H54 (cell line): Measurements from ENCODE around the gene VAV2.

Experiments used
- DNase-seq: peaks from one replicate; pipeline ENCODE4 v3.0.0; 2011; ENCODE audit warnings: low spot score, mixed read lengths; ENCODE audit not compliant: insufficient read length
- FAIRE-seq: peaks from 3 replicates; lab custom pipeline; 2011; peaks lifted over from hg19 to GRCh38; lab: Jason Lieb, UNC
- POLR2A ChIP-seq: IDR thresholded peaks from 2 replicates; pipeline ENCODE4 v1.6.1; 2011; ENCODE audit warnings: low read depth, mild to moderate bottlenecking, low read length

Gene VAV2

GRCh38 chr9:133843751-133844397 lies 148.2 kb downstream of the VAV2 start:
- TF ChIP-seq POLR2A = no peak
- no peak for FAIRE-seq
- no peak for DNase-seq

DNA sequence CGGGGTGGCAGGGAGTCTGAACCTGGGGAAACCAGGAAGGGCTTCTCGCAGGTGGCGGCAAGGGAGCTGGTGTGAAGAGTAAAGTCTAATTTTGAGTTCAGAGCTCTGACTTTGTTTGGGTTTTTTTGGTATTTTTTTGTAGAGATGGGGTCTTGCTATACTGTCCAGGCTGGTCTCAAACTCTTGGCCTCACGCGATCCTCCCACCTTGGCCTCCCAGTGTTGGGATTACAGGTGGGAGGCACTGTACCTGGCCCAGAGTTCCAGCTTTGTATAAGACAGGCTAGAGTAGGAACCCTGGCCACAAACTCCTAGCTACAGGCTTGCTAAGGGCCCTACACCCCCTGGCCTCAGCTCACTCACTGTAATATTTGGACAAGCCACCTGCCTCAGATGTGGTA lies 148.9 kb downstream of the VAV2 start:
- no peak for DNase-seq
- no peak for TF ChIP-seq POLR2A
- no peak for FAIRE-seq

- TF ChIP-seq POLR2A = no peak
- FAIRE-seq (no peak), DNase-seq (no peak)
Measured at GRCh38 chr9:133842721-133843227, 149.3 kb downstream of the VAV2 start.

- TF ChIP-seq POLR2A = no peak
- FAIRE-seq = no peak
- no peak for DNase-seq
Measured at GRCh38 chr9:133842174-133842573, 149.9 kb downstream of the VAV2 start.

- FAIRE-seq = no peak
Measured at GRCh38 chr9:133841167-133841812, 150.8 kb downstream of the VAV2 start.

DNA sequence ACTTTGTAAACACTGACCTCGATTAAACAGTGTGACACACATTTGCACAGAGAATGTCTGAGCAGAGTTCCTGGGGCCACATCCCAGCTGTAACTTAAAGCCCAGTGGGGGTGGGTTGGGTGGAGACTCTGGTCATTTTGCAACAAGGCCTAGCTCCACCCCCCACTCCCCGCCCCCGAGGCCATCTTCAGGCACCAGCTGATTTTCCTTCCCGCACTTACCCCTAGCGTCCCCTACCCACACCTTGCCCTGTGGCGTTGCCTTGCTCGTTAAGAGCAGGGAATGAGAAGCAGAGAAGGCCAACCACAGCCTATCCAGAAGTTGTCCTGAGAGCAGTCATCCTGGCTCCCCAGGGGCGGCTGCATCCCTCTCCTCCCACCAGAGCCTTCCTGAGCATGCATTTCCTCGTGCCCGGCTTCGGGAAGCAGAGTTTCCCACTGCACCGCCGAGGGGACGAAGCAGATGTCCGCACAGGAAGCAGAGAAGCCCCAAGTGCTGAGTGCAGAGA lies 152.2 kb downstream of the VAV2 start:
- no peak for TF ChIP-seq POLR2A
- DNase-seq (no peak), FAIRE-seq (no peak)

More at GRCh38 chr9:133841167-133841812, 150.8 kb downstream of the VAV2 start:
- no peak for TF ChIP-seq POLR2A
- DNase-seq = no peak

DNA sequence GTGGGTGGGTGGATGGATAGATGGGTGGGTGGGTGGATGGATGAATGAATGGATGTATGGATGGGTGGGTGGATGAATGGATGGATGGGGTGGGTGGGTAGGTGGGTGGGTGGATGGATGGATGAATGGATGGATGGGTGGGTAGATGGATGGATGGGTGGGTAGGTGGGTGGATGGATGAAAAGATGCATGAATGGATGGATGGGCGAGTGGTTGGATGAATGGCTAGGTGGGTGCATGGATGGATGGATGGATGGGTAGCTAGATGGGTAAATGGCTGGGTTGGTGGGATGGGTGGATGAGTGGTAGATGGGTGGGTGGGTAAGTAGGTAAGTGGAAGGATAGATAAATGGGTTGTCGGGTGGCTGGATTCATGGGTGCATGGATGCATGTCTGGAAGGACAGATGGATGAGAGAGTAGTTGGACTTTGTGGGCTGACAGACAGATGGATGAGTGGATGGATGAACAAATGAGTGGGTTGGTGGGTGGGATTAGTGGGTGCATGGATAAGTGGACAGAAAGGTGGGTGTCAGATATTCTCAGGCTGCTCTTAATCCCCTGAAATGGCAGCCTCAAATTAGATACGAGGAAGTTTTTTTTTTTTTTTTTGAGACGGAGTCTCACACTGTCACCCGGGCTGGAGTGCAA lies 153.1 kb downstream of the VAV2 start:
- FAIRE-seq = no peak
- DNase-seq = no peak
- TF ChIP-seq POLR2A = no peak

DNA sequence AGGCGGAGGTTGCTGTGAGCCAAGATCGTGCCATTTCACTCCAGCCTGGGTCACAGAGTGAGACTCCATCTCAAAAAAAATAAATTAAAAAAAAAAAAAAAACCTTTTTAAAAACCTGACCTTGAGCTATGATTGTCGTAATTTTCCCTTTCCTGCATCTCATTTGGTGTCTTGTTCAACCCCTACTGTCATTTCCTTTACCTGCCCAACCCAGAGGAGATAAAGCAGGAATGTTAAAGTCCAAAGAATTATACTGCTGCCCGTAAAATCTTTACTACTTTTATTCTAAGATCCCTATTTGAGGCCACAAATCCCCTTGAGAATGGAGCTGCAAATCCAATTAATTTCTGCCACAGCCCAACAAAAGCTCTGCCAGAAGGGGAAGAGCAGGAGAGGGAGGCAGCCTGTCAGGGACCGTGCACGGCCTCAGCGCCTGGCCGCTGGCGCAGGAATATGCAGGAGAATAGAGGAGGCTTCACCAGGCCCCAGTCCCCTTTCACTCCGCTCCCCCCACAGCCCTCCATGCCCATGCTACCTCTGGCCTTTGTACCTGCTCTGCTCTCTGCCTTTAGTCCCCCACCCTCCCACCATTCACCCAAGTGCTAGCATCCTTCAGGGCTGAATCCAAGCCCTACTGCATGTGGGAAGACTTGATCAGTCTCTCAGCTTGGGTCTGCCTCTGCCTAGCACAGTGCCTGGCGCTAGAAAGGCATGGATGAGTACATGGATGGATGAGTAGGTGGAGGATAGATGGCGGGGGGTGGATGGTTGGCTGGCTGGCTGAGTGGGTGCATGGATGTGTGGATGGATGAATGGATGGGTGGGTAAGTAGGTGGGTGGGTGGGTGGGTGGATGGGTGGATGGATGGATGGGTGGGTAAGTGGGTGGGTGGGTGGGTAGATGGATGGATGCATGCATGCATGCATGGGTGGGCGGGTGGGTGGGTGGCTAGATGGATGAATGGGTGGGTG lies 154.2 kb downstream of the VAV2 start:
- DNase-seq (no peak), FAIRE-seq (no peak)
- no peak for TF ChIP-seq POLR2A

DNA sequence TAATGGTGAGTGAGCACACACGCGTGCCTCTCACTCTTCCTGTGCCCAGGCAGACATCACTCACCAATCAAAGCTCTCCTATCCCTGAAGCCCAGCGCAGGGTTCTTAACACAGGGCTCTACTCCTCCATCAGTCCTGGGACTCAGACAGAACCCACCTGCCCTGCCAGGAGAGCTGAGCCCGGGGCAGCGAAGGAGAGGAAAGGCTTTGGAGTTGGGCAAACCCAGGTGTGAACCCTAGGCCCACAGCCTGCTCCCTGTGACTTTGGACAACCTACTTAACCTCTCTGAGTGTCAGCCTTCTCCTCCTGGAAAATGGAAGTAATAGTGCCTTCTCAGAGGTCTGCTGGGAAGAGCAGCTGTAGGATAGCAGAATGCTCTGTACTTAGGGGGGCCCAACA lies 155.3 kb downstream of the VAV2 start:
- no peak for TF ChIP-seq POLR2A
- DNase-seq = no peak
- no peak for FAIRE-seq

- DNase-seq (no peak), FAIRE-seq (no peak)
- no peak for TF ChIP-seq POLR2A
Measured at GRCh38 chr9:133836001-133836758, 155.9 kb downstream of the VAV2 start.

DNA sequence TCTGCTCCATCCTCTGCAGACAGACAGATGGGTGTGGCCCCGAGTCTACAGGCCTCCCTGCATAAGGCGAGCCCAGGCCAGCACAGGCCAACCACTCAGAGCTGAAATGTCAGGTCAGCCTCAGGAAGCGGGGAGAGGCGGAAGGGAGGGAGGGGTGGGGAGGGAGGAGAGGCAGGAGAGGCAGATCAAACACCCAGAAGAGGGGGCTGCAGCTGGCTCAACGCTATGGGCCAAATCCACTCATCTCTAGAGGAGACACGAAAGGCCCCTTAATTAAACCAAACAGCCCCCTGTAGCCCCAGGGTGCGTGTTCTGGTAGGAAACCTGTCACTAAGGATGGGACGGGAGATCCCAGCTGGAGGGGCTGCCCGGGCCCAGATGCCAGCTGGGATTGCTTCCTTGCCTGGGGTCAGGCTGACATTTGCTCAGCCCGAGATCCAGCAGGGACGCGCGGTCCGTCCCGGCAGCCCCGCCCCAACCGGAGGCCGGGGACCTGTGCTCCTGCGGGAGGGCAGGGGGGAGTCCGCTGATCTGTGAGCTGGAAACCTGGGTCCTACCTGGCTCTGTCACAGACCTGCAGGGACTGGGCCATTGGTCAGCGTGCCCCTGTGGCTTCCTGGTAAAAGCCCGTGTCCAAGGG lies 156.7 kb downstream of the VAV2 start:
- no peak for TF ChIP-seq POLR2A
- FAIRE-seq = no peak
- DNase-seq = no peak
